NCI-H510A treated with DMSO at 0.1 percent for 48 hours (cell line): ENCODE measurements around the gene GSTM5.
"Not testable (repeated sequence)": the region's sequence is repeated elsewhere in the genome, so short reads cannot be mapped to it uniquely, and the experiment has no call there.

Experiments used
- DNase-seq: peaks from one replicate; lab custom pipeline; 2025; lab: John Stamatoyannopoulos, UW

The GSTM5 gene

GRCh38 chr1:109728870-109729269 lies 16.8 kb downstream of the GSTM5 start:
- DNase-seq, result no peak

- DNase-seq, result no peak
Observed at GRCh38 chr1:109730666-109731065, 18.6 kb downstream of the GSTM5 start.

GRCh38 chr1:109732390-109732881 lies 20.4 kb downstream of the GSTM5 start:
- DNase-seq, result peak; percentile 43

GRCh38 chr1:109733236-109733870 lies 21.3 kb downstream of the GSTM5 start:
- DNase-seq, result peak; percentile 70

- peak; percentile 70 for DNase-seq
Observed at GRCh38 chr1:109739738-109740614, 27.9 kb downstream of the GSTM5 start.

GRCh38 chr1:109740615-109741373 lies 28.7 kb downstream of the GSTM5 start, which contains the start of gene GSTM3:
GSTM3 (minus strand) TSS chr1:109741038; CDS start chr1:109740287, 751 bp downstream.
- no peak for DNase-seq

- DNase-seq, result not testable (repeated sequence)
Observed at GRCh38 chr1:109748311-109748710, 36.3 kb downstream of the GSTM5 start.

- DNase-seq, result no peak
Observed at GRCh38 chr1:109749221-109749620, 37.2 kb downstream of the GSTM5 start.

- DNase-seq, result no peak
Observed at GRCh38 chr1:109750241-109750882, 38.3 kb downstream of the GSTM5 start.

- DNase-seq, result no peak
Observed at GRCh38 chr1:109750920-109751319, 38.9 kb downstream of the GSTM5 start.

GRCh38 chr1:109751531-109752260 lies 39.6 kb downstream of the GSTM5 start:
- DNase-seq, result no peak

GRCh38 chr1:109754738-109755137 lies 42.7 kb downstream of the GSTM5 start:
- no peak for DNase-seq

GRCh38 chr1:109756325-109756724 lies 44.3 kb downstream of the GSTM5 start:
- not testable (repeated sequence) for DNase-seq

- no peak for DNase-seq
Observed at GRCh38 chr1:109756848-109757521, 44.9 kb downstream of the GSTM5 start.

- no peak for DNase-seq
Observed at GRCh38 chr1:109757936-109758786, 46.1 kb downstream of the GSTM5 start.

- DNase-seq, result no peak
Observed at GRCh38 chr1:109759513-109760334, 47.7 kb downstream of the GSTM5 start.

GRCh38 chr1:109760581-109761226 lies 48.7 kb downstream of the GSTM5 start:
- no peak for DNase-seq
